Neutrophil (primary cell): ENCODE measurements around the gene LITAF.

Experiments
- H3K27ac ChIP-seq: fragments of 200-600 bp; sonication (generic); 2 replicates; pipeline ENCODE4 v1.5.1; 2016; ENCODE audit warnings: mild to moderate bottlenecking, moderate library complexity
- H3K27me3 ChIP-seq: fragments of 200-600 bp; sonication (generic); 2 replicates; pipeline ENCODE4 v1.6.0; 2016; ENCODE audit warnings: mild to moderate bottlenecking
- H3K36me3 ChIP-seq: fragments of 200-600 bp; sonication (generic); 2 replicates; pipeline ENCODE4 v1.5.1; 2017
- H3K4me1 ChIP-seq, 2 experiments: fragments of 200-600 bp in 1 of 2; sonication (generic) in 1 of 2; 1 replicate in 1 of 2; 2 replicates in 1 of 2; pipeline versions ENCODE4 v1.5.1 to v1.6.1; 2013 to 2016; ENCODE audit warnings: low read depth in 1 of 2, low read length in 1 of 2, mild to moderate bottlenecking in 1 of 2, moderate library complexity in 1 of 2; ENCODE audit not compliant: control insufficient read depth in 1 of 2, insufficient read depth in 1 of 2
- H3K4me3 ChIP-seq, 2 experiments: fragments of 200-600 bp in 1 of 2; sonication (generic) in 1 of 2; 1 replicate in 1 of 2; 2 replicates in 1 of 2; pipeline ENCODE4 v1.5.1; 2013 to 2016; ENCODE audit warnings: low read depth in 1 of 2, low read length in 1 of 2, mild to moderate bottlenecking in 1 of 2, moderate library complexity in 1 of 2
- H3K9me3 ChIP-seq: fragments of 200-600 bp; sonication (generic); 2 replicates; pipeline ENCODE4 v1.5.1; 2016
- TF ChIP-seq, protein P1 (sequence below): fragments of 200-600 bp; sonication (generic); IDR thresholded peaks from 2 replicates; pipeline ENCODE4 v1.5.1; 2016; ENCODE audit warnings: antibody characterized with exemption

LITAF gene

DNA sequence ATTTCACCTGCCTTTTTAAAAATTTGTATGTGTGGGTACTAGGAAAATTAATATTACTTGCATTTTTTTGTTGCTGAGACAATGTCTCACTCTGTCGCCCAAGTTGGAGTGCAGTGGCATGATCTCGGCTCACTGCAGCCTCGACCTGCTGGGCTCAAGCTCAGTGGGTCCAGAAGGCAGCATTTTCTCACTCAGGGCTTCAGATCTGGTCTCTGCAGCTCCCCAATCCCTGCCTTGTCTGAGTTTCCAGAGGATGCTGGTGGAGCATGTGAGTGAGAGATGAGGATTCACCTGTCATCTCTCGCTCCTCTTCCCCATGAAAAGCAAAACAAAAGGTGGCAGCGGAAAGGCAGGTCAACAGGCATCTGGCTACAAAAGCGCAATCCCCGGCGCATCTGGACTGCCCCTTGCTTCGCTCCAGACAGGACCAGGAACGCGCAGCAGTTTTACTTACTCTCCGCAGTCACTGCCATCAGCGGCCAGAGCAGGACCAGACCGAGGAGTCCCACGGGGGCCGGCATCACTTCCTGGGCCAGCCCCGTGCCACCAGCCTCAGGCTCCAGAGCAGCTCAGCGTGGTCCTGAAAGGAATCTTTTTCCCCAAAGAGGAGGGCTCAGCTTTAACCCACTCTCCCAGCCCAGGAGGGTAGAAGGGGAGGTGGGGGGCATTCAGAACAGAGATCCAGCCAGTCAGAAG is 59.9 kb downstream of the LITAF start:
- Histone ChIP-seq H3K27ac (no peak overlapping the region), H3K9me3 (no peaks in the 10 kb centered on the region), H3K27me3 (peaks cover 39% of the 10 kb centered on the region), H3K4me1 (peaks cover 25 to 34% of the 10 kb centered on the region in 2 experiments), H3K36me3 (no peaks in the 10 kb centered on the region), H3K4me3 (no peak overlapping the region)
- TF ChIP-seq, protein P1, sequence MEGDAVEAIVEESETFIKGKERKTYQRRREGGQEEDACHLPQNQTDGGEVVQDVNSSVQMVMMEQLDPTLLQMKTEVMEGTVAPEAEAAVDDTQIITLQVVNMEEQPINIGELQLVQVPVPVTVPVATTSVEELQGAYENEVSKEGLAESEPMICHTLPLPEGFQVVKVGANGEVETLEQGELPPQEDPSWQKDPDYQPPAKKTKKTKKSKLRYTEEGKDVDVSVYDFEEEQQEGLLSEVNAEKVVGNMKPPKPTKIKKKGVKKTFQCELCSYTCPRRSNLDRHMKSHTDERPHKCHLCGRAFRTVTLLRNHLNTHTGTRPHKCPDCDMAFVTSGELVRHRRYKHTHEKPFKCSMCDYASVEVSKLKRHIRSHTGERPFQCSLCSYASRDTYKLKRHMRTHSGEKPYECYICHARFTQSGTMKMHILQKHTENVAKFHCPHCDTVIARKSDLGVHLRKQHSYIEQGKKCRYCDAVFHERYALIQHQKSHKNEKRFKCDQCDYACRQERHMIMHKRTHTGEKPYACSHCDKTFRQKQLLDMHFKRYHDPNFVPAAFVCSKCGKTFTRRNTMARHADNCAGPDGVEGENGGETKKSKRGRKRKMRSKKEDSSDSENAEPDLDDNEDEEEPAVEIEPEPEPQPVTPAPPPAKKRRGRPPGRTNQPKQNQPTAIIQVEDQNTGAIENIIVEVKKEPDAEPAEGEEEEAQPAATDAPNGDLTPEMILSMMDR: no peak

DNA sequence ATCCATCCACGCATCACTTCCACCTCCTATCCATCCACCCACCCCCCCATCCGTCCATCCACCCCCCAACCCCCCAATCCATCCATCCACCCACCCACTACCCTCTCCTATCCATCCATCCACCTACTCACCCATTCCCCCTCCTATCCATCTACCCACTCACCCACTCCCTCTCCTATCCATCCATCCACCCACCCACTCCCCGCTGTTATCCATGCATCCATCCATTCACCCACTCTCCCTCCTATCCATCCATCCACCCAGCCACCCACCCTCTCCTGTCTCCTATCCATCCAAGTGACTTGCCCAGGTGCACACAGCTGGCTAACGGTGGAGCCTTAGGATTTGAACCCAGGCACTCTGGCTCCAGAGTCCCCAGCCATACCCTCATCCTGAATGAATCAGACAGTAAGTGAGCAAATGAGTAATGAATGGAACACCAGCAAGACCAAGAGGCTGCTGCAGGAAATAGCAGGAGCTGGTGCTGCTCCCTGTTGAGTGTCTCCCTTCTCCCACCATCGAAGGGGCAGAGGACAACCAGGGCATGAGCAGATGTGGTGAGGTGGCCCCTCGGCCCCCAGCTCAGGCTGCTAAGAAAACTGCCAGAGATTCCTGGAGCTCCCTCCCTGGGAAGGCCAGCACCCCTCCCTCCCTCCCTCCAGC is 62.5 kb downstream of the LITAF start:
- Histone ChIP-seq H3K9me3 (no peaks in the 10 kb centered on the region), H3K27me3 (peaks cover 39% of the 10 kb centered on the region), H3K4me1 (peaks cover 13 to 15% of the 10 kb centered on the region in 2 experiments), H3K27ac (no peak overlapping the region), H3K36me3 (no peaks in the 10 kb centered on the region), H3K4me3 (no peak overlapping the region)
- TF ChIP-seq, protein P1: no peak

DNA sequence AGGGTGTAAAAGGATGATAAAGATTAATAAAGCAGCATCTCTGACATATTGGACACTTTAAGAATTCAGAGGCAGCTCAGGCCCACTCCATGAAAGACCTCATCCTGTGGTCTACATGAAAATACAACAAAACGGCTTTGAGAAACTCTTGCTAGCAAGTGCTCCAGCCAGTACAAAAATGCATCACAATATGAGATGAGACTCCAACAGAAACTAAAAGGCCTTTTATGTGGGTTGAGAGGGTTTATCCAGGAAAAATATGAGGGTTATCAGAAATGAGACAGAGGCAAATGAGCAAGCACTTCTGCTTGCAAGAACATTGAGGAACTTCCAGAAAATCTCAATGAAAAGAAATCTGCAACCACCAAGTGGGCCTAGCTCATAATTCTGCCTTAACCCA is 65.7 kb downstream of the LITAF start:
- no peaks in the 10 kb centered on the region for H3K36me3 ChIP-seq
- TF ChIP-seq, protein P1: no peak

DNA sequence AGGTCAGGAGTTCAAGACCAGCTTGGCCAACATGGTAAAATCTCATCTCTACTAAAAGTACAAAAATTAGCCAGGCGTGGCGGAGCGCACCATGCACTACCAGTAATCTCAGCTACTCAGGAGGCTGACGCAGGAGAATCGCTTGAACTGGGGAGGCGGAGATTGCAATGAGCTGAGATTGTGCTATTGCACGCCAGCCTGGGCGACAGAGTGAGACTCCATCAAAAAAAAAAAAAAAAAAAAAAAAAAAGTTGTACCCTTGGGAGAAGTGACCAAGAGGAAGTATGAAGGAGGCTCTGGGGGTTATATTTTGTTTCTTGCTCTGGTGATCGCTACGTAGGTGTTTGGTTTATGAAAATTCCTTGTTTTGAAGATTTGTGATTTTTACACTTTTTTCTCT is 66.3 kb downstream of the LITAF start:
- H3K4me1 ChIP-seq: no peaks in the 10 kb centered on the region
- no peaks in the 10 kb centered on the region for H3K36me3 ChIP-seq
- no peak overlapping the region for H3K4me3 ChIP-seq
- H3K9me3 ChIP-seq: no peaks in the 10 kb centered on the region
- TF ChIP-seq, protein P1: no peak
- H3K27me3 ChIP-seq: peaks cover 13% of the 10 kb centered on the region
- H3K27ac ChIP-seq: no peak overlapping the region

More for the DNA sequence above, 65.7 kb downstream of the LITAF start:
- no peak overlapping the region for H3K4me3 ChIP-seq
- no peaks in the 10 kb centered on the region for H3K4me1 ChIP-seq
- peaks cover 19% of the 10 kb centered on the region for H3K27me3 ChIP-seq
- peak overlapping the region; percentile 18 for H3K27ac ChIP-seq
- H3K9me3 ChIP-seq: no peaks in the 10 kb centered on the region

DNA sequence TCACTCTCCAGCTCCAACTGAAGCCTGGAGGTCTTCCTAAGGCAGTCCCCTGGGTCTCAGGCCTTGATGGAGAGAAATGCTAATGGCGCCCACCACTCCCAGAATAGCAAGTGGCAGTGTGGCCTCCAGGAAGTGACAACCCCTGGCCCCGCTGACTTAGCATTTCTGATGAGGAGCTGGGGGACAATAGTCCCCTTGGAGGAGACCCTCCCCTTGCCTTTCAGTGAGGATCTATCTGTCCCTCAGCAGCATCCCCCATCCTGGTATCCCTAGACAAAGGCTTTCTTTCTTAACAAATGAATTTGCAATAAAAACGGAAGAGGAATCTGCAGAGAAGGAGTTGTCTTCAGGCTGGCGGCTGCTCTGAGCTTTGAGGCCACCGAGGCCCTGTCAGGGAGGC is 68.8 kb downstream of the LITAF start:
- Histone ChIP-seq H3K4me1 (no peaks in the 10 kb centered on the region), H3K4me3 (no peak overlapping the region), H3K9me3 (no peaks in the 10 kb centered on the region), H3K27ac (no peak overlapping the region), H3K27me3 (no peaks in the 10 kb centered on the region), H3K36me3 (no peaks in the 10 kb centered on the region)
- TF ChIP-seq, protein P1: no peak
